Heart left ventricle (tissue), 13 donors: Measurements from ENCODE around the gene GPC6.

Experiments used
- POLR2A ChIP-seq, 2 donors: fragments of 450-650 bp; IDR thresholded peaks; one replicate each; pipeline ENCODE4 v1.6.1; 2017; ENCODE audit warnings: antibody characterized with exemption in 2 of 2, mild to moderate bottlenecking in 2 of 2, moderate library complexity in 2 of 2
- TF ChIP-seq, protein P1 (sequence below), 12 donors: fragments of 200-600 bp; sonication (generic) in 4 of 12; IDR thresholded peaks; one replicate each; pipeline versions ENCODE4 v1.5.0 to v1.8.0; 2018 to 2022; ENCODE audit warnings: antibody characterized with exemption in 12 of 12, mild to moderate bottlenecking in 5 of 12
- donor health status: ischemic (EF 13 %, LVEDD 7.1; RV severe dilation, severe dysfunction).
- donor health status: DM: no; HTN: yes; CAD: no.
- donor health status: DM: no; HTN: no; CAD: no.
- donor health status: ischemic (EF 25% LVEDD 6.9; RV normal size, moderate dysfunction).
- donor health status: ischemic (EF 25% LVEDD 5.7; RV mildly dilated, moderate dysfunction).
- donor health status: ischemic (EF 35%, LVEDD 5.7; RV mildly dilated, moderate dysfunction).
- donor health status: nonischemic (EF 11% LVEDD 7.7; RV severe dilation, severe dysfunction).
- donor health status: DM: yes; HTN: yes; CAD: no.
- donor health status: PGD.
- donor health status: ischemic (EF 29% LVEDD 5.4; RV normal size, mild dysfunction).
- donor health status: nonischemic (EF 23%, LVEDD 6.1; RV moderate dilation, normal function).

DNA sequence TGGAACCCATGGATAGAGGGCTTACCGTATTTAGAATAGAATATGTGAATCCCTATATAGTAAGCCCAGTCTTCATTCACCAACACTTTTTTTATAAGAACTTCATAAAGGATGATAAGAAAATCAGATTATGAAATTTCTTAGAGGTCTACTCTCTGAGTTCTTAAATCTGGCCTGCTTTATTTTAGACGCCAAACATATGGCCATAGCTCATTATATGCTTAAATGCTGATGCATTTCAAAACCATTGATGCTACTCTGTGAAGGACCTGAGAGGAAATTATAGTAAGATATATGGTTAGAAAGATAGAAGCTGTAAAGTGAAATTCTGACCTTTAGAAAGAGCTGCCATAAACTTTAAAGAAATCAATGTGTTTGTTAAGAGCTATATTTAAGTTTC lies 38.3 kb downstream of the GPC6 start:
- TF ChIP-seq, protein P1, sequence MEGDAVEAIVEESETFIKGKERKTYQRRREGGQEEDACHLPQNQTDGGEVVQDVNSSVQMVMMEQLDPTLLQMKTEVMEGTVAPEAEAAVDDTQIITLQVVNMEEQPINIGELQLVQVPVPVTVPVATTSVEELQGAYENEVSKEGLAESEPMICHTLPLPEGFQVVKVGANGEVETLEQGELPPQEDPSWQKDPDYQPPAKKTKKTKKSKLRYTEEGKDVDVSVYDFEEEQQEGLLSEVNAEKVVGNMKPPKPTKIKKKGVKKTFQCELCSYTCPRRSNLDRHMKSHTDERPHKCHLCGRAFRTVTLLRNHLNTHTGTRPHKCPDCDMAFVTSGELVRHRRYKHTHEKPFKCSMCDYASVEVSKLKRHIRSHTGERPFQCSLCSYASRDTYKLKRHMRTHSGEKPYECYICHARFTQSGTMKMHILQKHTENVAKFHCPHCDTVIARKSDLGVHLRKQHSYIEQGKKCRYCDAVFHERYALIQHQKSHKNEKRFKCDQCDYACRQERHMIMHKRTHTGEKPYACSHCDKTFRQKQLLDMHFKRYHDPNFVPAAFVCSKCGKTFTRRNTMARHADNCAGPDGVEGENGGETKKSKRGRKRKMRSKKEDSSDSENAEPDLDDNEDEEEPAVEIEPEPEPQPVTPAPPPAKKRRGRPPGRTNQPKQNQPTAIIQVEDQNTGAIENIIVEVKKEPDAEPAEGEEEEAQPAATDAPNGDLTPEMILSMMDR (IDR thresholded peaks at IDR 0.05) = no peak
- no peak for TF ChIP-seq POLR2A (IDR thresholded peaks at IDR 0.05)
